ENCODE measurements around the gene CD6.
A peak's percentile ranks its signal among the peaks of the same experiment; 100 is the strongest.

The CD6 gene

DNA sequence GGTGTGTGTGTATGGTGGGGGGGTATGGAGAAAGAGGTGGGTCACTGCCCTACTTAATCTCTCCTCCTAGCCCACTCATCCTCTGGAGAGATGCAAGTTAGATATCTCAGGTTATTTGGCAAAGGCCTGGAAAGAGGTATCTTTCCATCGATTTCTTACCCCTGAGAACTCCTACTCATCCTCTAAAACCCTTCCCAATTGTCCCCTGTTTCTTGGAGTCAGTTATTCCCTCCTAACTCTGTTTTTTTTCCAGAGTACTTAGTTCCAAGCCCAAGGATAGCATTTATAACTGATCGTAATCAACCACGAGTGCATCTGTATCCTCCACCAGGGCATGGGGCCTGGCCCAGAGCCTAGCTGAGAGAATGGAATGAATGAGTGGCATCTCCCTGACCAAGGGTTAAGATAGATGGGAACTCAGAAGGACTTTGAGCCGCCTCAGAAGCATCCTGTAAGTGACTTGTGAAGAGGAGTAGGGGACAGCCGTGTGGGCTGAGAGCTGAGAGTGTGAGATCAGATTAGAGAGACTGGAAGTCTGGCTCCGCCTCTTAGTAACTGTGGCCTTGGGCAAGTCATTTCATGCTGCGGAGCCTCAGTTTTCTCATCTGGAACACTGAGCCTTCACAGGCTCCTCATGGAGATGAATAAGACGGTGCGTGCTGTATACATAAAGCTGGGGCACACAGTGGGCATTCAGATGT is 16.2 kb downstream of the CD6 start:
- DNase-seq: peak; percentile 46

DNA sequence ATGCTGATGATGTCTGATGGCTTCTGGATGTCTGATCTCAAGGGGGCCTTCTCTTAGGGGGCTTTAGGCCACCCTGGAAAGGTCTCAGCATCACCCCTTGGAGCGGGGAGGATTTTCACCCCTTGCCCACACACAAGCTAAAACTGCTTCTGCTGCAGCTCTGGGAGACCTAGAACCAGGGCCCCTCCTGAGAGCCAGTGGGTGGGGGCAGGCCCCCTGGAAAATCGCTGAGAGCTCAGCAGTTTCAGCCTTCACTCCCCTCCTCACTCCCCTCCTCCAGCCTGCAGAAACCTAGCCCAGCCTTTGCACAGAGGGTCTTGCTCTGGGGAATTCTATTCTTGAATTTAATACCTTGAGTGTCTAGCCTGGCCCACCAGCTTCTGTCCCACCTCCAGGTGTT is 17.2 kb downstream of the CD6 start:
- DNase-seq: no peak

- peak; percentile 79 for DNase-seq
Observed at GRCh38 chr11:60989093-60989650, 17.7 kb downstream of the CD6 start.

GRCh38 chr11:60991457-60991856 is 20.0 kb downstream of the CD6 start:
- no peak for DNase-seq

- no peak for DNase-seq
Observed at GRCh38 chr11:60992842-60993409, 21.4 kb downstream of the CD6 start.

DNA sequence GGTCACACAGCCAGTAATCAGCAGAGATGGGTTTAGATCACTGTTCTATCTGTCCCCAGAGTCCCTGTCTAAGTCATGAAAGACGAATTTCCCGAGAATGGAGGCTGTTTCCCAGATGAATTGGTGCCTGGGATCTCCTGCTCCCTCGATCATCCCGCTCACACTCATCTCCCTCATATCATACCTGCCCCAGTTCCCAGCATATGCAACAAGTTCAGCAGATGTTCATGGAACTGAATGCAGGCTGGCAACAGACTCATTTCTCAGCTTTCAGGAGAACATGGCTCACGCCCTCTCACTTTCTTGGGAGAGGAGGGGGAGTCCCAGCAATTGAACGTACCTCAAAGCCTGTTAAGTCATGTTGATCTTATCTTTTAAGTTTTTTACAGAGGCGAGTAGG is 22.1 kb downstream of the CD6 start:
- no peak for DNase-seq

DNA sequence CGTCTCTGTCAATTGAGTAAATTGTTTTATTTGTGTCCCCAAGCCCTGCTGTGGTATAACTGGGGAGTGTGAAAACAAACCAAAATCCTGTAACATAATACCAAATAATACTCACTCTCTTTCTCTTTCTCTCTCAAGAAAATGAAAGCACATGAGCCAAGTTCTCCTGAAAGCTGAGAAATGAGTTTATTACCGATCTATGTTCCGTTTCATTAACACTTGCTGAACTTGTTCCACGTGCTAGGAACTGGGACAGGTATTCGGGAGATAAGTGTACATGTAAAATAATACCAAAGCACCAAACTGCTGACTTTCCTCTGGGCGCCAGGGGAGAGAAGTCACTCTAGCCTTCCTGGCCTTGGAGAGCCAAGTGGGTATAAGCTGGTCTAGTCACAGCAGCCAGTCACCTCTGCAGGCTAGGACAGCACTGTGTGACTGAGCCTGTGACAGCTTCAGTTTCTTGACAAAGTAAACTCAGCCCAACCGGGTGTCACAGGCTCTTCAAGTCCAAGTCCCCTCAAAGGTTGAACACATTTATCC is 23.1 kb downstream of the CD6 start:
- no peak for DNase-seq

GRCh38 chr11:60995798-60996197 is 24.3 kb downstream of the CD6 start:
- no peak for DNase-seq

DNA sequence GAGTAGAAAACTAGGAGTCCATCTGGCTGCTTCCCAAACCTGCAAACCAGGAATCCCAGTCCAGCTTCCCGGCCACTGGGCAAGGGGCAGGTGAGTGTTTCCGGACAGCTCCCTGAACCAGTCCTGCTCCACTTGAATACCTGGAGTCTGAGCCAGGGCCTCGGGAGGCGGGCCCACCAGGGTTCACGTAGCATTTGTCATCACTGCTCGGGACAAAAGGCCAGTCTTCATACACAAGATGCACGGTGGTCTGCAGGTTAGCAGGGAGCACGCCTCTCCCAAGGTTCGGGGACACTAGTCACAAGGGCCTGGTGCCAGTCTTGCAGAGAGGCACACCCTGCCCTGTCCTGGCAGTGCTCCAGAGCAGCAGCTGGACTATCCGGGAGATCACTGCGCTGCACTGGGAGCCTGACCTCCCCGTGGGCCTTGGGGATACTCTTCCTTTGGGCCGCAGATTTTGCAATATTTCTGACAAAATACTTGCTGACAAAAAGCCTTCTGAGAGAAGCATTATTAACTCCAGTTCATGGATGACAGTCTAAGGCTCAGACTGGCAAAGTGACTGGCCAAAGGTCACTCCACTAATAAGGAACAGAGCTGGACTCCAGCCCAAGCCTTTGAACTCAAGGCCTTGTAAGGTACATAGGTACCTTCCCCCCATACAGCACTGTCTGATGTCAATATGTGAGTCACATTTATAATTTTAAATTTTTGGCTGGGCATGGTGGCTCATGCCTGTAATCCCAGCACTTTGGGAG is 25.1 kb downstream of the CD6 start:
- DNase-seq: no peak

GRCh38 chr11:61000426-61000825 is 28.9 kb downstream of the CD6 start:
- no peak for DNase-seq

- DNase-seq: no peak
Observed at GRCh38 chr11:61001931-61002330, 30.5 kb downstream of the CD6 start.

DNA sequence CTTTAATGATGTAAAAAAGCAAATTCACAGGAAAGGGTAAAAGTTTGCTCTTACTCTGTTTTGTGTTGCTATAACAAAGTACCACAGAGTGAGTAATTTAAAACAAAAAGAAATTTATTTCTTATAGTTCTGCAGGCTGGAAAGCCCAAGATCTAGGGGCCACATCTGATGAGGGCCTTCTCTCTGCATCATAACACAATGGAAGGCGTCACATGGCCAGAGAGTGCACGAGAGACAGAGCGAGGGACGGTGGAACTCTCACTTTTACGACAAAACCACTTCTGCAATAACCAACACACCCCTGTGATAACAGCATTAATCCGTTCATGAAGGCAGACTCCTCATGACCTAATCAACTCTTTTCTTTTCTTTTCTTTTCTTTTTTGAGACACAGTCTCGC is 31.1 kb downstream of the CD6 start:
- DNase-seq: no peak

DNA sequence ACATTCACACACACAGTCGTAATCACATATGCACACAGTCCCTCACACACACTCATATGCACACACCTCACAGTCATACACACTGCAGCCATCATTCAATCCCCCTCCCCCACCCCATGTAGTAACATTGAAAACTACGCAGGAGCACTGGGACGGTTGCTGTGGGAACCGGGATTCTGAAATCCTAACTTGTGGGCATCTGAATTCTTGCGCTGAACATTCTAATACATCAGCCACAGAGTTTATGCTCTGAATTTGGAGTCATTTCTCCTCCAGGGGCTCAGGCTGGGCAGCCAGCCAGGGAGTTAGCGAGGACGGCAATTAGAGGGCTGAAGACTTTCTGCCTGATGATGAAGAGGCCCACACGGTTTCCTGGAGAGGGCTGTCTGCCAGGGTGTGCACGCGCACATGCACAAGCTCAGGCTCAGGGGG is 32.7 kb downstream of the CD6 start:
- DNase-seq: no peak

- DNase-seq: no peak
Observed at GRCh38 chr11:61004761-61005181, 33.3 kb downstream of the CD6 start.

- no peak for DNase-seq
Observed at GRCh38 chr11:61007383-61007955, 36.0 kb downstream of the CD6 start.

DNA sequence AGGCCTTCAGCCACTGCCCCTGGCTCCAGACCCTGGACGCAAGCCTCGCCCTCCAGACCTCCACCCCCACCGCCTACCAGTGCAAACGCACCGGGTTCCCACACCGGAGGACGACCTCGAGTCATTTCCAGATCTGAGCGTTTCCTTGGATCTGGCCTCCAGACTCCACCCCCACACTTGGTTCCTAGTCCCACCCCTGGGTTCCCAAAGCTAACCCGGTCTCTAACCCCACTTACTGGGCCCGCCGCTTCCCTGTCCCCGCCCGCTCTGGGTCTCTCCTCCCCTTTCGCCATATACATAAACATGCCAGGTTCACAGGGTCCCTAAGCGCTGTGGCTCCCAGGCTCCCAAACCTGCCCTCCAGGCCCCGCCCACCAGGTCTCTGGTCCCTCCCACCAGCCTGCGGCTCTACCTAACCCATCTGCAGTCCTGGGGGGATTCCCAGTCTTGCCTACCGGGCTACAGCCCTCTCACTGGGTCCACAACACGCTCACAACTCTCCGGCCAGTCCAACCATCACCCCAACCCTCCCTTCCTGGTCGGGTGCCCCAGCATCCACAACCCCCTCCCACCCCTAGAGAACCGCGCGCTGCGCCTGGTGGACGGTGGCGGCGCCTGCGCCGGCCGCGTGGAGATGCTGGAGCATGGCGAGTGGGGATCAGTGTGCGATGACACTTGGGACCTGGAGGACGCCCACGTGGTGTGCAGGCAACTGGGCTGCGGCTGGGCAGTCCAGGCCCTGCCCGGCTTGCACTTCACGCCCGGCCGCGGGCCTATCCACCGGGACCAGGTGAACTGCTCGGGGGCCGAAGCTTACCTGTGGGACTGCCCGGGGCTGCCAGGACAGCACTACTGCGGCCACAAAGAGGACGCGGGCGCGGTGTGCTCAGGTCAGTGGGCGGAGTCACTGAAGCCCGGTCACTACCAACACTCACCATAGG is 36.7 kb downstream of the CD6 start:
- no peak for DNase-seq

DNA sequence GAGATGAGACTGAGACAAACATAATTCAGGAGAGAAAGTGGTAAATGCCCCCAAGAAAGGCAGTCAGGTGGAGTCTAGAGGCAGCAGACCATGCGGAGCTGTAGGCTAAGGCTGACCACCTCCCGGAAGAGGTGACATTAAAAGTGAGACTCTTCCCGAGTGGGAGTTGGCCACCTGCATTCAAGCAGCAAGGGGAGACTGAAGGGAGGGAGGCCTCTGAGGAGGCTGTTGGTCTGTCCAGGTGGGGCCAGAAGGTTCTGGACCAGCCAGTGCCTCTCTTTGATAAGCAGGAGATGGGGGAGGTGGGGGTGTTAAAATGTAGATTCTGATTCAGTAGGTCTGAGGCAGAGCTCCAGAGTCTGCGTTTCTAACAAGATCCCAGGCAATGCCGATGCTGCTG is 37.5 kb downstream of the CD6 start:
- DNase-seq: no peak

GRCh38 chr11:61009392-61010275 is 38.2 kb downstream of the CD6 start:
- peak; percentile 28 for DNase-seq

DNA sequence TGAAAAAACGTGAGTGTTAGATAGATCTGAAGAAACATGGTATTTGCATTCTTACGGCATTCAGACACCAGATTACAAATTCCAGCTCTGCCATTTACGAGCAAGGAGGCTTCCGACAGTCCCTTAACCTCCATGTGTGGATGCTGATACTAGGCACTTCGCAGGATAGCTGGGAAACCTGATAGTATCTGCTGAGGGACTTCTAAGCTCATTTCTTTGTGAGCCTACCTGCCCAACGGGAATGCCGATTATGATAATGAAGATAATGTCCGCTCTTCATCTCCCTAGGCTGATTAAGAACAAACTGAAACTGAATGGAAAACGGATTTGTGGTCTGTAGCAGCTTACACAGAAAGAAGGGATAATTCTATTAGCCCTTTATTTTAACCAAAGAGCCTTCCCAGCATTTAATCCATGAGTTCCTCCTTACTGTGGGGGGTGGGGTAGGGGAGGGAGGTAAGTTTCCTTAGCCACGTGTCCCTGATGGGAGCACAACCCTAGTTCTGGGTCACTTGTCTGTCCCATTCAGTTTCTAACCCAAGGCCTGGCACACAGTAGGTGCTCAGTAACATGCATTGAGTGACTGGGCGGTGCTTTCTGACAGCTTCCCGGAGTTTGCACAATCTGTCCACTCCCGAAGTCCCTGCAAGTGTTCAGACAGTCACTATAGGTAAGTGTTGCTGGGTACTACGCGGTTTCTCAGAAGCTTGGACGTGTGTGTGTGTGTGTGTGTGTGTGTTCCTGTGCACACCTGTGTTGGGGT is 39.2 kb downstream of the CD6 start:
- no peak for DNase-seq

DNA sequence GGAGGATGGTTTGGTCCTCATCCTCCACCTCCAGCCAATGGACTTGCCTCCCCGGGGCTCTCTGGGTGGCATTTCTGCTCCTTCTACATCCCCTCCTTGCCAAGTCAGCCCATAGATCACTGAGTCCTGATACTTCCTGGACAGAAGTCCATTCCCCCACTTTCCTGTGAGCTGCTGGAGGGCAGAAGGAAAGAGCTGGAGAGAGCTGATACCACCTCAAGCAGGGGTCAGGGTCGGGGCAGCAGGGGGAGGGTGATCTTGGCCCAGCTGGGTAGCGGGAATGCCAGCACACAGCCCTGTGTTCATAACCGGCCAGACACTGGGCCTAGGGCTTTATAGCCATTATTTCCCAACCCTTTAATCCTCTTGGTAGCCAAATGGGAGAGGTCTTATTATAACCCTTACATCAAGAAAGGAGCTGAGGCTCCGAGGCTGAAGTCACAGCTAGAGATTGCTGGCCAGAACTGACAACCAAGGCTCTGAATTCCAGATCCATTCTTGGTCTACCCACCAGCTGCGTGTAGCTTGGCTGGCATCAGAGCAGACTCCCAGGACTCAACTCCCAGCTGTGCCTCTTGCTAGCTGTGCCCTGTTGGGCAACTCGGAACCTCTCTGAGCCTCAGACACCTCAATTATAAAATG is 39.9 kb downstream of the CD6 start:
- DNase-seq: no peak
